GM19025 (cell line): ENCODE data around the gene FUCA2.
A peak's percentile ranks its signal among the peaks of the same experiment; 100 is the strongest.
"Not testable (repeated sequence)": the region's sequence is repeated elsewhere in the genome, so short reads cannot be mapped to it uniquely, and the experiment has no call there.

Experiments used
- ATAC-seq: cut with Tn5 transposase; IDR thresholded peaks from one replicate; pipeline ENCODE4 v1.9.1; 2021; ENCODE audit warnings: mild to moderate bottlenecking, low read depth, moderate library complexity; ENCODE audit not compliant: unreplicated experiment

Gene FUCA2

DNA sequence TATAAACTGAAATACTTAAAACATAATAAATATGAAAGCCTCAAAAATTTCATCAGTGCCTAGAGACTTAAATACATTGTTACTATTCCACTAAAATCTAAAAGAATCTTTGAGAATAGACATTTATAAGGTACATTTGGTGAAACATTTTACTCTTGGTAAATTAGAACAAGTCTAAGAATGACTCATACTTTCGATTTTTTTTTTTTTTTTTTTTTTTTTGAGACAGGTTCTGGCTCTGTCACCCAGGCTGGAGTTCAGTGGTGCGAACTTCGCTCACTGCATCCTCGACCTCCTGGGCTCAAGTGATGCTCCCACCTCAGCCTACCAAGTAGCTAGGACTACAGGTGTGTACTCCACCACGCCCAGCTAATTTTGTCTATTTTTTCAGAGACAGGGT is 6.4 kb downstream of the FUCA2 start:
- ATAC-seq: no peak

GRCh38 chr6:143504369-143504768 is 7.2 kb downstream of the FUCA2 start:
- no peak for ATAC-seq

DNA sequence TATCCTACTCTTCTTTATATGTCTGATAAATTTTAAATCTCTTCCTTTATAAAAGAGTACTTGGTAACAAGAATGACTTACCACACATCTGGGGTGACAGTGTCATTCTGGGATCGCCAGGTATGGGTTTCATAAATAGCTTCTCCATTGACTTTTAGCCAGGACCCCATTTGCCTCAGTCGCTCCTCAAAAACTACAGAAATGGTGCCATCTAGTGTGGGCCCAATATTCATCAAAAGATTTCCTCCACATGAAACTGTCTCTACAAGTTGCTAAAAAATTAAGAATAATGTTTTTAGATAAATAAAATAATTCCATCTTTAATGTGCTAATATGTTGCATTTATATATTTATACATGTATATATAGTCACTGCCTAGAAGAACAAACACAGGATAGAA is 9.7 kb downstream of the FUCA2 start:
- no peak for ATAC-seq

DNA sequence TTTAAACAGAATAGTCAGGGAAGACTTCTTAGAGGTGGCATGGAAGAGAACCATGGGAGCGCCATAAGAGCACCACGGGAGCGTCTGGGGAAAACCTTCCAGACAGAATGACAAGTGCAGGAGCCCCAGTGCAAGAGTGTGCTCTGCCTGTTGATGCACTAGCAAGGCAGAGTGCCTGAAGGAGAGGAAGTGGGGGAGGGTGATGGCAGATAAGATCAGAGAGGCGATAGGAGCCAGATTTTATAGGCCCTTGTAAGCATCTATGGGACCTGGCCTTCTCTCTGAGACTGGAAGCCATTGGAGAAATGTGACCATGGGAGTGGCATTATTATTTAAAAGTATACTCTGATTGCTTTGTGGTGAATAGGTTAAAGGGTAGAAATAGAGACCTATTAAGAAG is 13.1 kb downstream of the FUCA2 start:
- ATAC-seq: no peak

DNA sequence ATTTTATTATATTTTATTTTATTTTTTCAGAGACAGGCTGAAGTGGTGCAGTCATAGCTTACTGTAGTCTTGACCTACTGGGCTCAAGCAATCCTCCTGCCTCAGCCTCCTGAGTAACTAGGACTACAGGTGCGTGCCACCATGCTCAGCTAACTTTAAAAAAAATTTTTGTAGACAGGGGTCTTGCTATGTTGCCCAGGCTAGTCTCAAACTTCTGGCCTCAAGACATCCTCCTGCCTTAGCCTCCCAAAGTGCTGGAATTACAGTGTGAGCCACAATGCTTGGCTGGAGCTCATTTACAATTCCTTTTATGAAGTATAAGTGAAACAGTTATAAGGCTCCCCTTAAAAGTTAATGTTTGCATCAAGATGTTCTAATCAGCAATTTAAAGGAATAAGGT is 14.5 kb downstream of the FUCA2 start:
- ATAC-seq: no peak

- ATAC-seq: no peak
Observed at GRCh38 chr6:143490775-143491174, 20.7 kb downstream of the FUCA2 start.

GRCh38 chr6:143490244-143490643 is 21.3 kb downstream of the FUCA2 start:
- ATAC-seq: no peak

GRCh38 chr6:143486752-143487151 is 24.8 kb downstream of the FUCA2 start:
- ATAC-seq: no peak

DNA sequence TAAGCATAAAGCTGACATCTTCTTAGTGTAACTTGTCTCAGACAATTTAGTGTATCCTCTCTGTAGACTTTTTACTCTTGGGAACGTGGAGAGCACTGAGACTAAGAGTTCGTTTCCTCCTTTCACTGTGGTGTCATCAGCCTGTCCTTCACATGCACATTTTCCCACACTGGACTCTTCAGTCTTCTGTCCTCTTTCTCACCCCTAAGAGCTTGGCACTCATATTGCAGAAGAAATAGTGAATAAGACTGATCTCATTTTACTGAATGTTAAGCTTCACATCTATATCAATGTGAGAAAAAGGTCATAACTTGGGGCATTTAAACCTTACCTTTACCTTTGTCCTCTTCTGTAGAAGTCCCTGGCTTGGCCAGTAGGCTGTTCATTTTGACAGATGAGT is 25.6 kb downstream of the FUCA2 start:
- ATAC-seq: no peak

- ATAC-seq: no peak
Observed at GRCh38 chr6:143482593-143482992, 28.9 kb downstream of the FUCA2 start.

DNA sequence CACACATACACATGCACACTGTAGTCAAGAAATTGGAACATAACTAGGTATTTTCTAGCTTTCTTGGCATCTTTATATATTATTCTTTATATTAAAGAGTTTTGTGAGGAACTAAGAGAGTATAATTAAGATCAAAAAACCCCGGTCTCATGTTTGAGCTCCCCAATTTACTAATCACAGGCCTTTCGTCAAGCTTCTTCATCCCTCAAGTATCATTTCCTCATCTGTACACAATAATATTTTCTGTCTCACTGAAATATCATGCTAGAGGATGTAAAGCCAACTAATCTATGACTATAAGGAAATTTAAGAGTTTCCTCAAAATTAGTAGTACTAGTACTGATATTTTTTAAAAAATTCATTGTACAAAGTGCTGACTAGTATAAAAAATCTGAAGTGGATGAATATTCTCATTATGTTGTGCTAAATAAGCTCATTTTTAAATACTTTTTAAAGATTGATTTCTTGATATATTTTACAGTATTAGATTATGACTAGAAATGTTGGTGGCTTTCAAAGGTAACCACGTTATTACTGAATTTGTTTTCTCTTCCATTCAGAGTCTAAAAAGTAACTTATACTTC is 32.9 kb downstream of the FUCA2 start:
- ATAC-seq: no peak

DNA sequence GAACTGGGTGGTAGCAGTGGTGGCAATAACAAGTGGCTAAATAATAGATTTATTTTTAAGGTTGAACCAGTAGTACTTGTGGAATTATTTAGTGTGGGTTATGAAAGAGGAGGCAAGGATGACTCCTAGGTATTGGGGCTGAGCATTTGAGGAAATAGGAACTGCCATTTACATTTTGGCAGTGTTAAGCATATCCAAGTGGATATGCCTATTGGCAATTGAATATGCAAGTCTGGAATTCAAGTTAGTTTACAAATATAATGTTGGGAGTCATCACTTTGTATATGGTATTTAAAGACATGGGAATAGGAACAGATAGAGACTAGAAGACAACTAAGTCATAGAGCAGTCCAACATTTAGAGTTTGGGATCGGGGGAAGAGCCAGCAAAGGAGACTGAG is 35.0 kb downstream of the FUCA2 start:
- ATAC-seq: no peak

- no peak for ATAC-seq
Observed at GRCh38 chr6:143471822-143472221, 39.7 kb downstream of the FUCA2 start.

DNA sequence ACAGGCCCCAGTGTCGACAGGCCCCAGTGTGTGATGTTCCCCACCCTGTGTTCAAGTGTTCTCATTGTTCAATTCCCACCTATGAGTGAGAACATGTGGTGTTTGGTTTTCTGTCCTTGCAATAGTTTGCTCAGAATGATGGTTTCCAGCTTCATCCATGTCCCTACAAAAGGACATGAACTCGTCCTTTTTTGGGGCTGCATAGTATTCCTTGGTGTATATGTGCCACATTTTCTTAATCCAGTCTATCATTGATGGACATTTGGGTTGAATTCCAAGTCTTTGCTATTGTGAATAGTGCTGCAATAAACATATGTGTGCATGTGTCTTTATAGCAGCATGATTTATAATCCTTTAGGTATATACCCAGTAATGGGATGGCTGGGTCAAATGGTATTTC is 42.7 kb downstream of the FUCA2 start:
- ATAC-seq: not testable (repeated sequence)

GRCh38 chr6:143468026-143468425 is 43.5 kb downstream of the FUCA2 start:
- ATAC-seq: no peak

DNA sequence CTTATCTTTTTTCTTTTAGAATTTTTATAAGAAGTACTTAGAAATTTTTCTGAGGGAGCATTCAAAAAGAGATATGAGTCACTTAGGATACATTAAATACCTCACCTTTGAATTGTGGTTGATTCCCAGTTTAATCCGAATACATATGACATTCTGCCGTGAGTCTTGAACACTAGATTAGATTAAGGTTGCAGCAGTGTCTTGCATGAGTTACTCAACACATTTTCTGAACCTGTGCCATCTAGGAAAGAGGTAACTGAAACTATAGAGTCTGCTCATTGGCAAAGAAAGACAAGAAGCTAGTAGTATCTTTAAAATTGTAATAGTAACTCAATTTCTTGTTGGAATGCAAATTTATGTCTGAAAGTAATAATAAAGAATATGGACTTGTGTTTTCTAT is 46.0 kb downstream of the FUCA2 start:
- no peak for ATAC-seq

DNA sequence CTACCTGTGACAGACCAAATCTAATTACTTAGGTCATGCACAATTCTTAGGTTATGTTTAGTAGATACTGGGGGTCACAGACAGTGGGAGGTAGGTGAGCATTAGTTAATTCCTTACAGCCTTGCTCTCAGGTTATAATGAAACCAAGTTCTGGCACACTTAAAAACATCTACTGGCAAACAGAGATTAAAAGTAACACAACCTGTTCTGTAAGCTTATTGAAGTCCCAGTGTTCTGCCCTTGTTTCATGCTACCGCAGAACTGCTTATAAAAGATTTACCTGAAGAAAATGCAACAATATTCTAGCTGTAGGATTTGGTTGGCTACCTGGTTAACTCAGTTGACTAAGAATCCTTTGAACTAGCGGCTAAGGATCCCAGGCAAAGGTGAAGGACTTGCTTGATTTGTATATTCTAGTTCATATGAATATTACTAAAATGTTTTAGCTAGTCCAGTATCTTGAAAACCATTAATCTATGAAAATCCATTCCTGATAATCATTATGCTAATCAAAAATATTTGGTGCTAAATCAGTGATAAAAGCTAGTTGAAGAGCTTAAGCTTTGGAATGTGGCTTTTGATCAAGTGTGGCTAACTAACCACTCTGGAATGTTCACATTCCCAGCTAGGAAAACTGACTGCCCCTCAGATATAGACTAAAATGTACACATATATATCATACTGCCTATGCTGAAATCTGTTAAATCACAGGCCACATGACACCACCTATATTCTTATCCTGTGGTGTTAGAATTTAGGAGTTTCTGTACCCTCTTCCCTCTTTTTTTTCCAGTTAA is 53.8 kb downstream of the FUCA2 start:
- ATAC-seq: no peak

GRCh38 chr6:143451531-143451930 is 60.0 kb downstream of the FUCA2 start:
- no peak for ATAC-seq

- ATAC-seq: peak; percentile 98
Observed at GRCh38 chr6:143450453-143451371, 60.8 kb downstream of the FUCA2 start, which contains the start of the genes ADAT2 and PEX3. Gene ADAT2, minus strand, starts transcription at chr6:143450695. Its CDS starts 37 bp downstream, at chr6:143450658. Gene PEX3, plus strand, starts transcription at chr6:143450805. Its CDS starts 238 bp downstream, at chr6:143451043.

GRCh38 chr6:143449714-143450452 is 61.6 kb downstream of the FUCA2 start:
- peak; percentile 0 for ATAC-seq
